Endothelial cell of umbilical vein (primary cell): Measurements from ENCODE around the gene ZC3H18. TPM values are rescaled to one million over a fixed set of nuclear protein-coding genes. Genes with fewer than 3 reads are reported as not detected.

Experiments used
- BruUV-seq: library from RNA; stranded (reverse); fragments of 400-500 nt; replicated peaks from 2 replicates; lab custom pipeline; 2021; lab: Mats Ljungman, UMichigan
- CTCF ChIA-PET: fragments of 300-600, 350-600 bp; sonication (Branson Sonifier 250); formaldehyde crosslinking; loops from one replicate; lab custom pipeline; 2021; ENCODE audit warnings: antibody characterized with exemption, inconsistent platforms; lab: Charles Lee
- POLR2A ChIA-PET: fragments of 300-600, 350-600 bp; sonication (Branson Sonifier 250); formaldehyde crosslinking; loops from one replicate; lab custom pipeline; 2021; ENCODE audit warnings: antibody characterized with exemption, inconsistent platforms; lab: Charles Lee
- DNase-seq: peaks from one replicate; pipeline ENCODE4 v3.0.0-alpha.2; 2011; ENCODE audit warnings: low read depth, low spot score
- FAIRE-seq: peaks from 2 replicates; lab custom pipeline; 2011; peaks lifted over from hg19 to GRCh38; lab: Jason Lieb, UNC
- H2AFZ ChIP-seq: 2 replicates; pipeline ENCODE4 v1.6.0; 2012; ENCODE audit warnings: low read depth, low read length, control low read depth, inconsistent platforms
- H3K27ac ChIP-seq: 2 replicates; pipeline ENCODE4 v1.5.1; 2011; ENCODE audit warnings: low read depth, mild to moderate bottlenecking, control low read depth, low read length, moderate library complexity; ENCODE audit not compliant: insufficient read depth
- H3K27me3 ChIP-seq, 2 experiments: 2 replicates each; pipeline versions ENCODE4 v1.6.0 to v1.6.1; 2011; ENCODE audit warnings: low read length in 2 of 2, mixed read lengths in 1 of 2; ENCODE audit not compliant: control insufficient read depth in 2 of 2, insufficient read depth in 2 of 2
- H3K36me3 ChIP-seq, 2 experiments: 2 replicates in 1 of 2; 3 replicates in 1 of 2; pipeline ENCODE4 v1.5.1; 2011; ENCODE audit warnings: low read length in 2 of 2, mild to moderate bottlenecking in 1 of 2, moderate library complexity in 1 of 2; ENCODE audit not compliant: control insufficient read depth in 2 of 2, insufficient read depth in 2 of 2; ENCODE audit errors: extremely low read depth in 1 of 2
- H3K4me1 ChIP-seq: 3 replicates; pipeline ENCODE4 v1.5.1; 2011; ENCODE audit warnings: mild to moderate bottlenecking, low read length; ENCODE audit not compliant: control insufficient read depth, insufficient read depth; ENCODE audit errors: extremely low read depth
- H3K4me2 ChIP-seq: 2 replicates; pipeline ENCODE4 v1.6.1; 2011; ENCODE audit warnings: low read length, control low read depth, mixed read lengths; ENCODE audit not compliant: insufficient read depth
- H3K4me3 ChIP-seq, 3 experiments: fragments of 200-600 bp in 1 of 3; sonication (generic), shearing (Covaris generic) in 1 of 3; replicated peaks in 1 of 3; 2 replicates each; pipeline ENCODE4 v1.5.1; 2011 to 2016; ENCODE audit warnings: control low read depth in 3 of 3, low read length in 3 of 3, mild to moderate bottlenecking in 2 of 3, inconsistent platforms in 1 of 3, low read depth in 1 of 3, moderate library complexity in 1 of 3; ENCODE audit not compliant: insufficient read depth in 1 of 3
- H3K79me2 ChIP-seq: 2 replicates; pipeline ENCODE4 v1.6.0; 2012; ENCODE audit warnings: low read length, inconsistent platforms; ENCODE audit not compliant: control insufficient read depth, insufficient read depth
- H3K9ac ChIP-seq: replicated peaks from 2 replicates; pipeline ENCODE3; 2011; ENCODE audit warnings: low read length, control low read depth; ENCODE audit not compliant: insufficient read depth; ENCODE audit errors: extremely low read depth
- H3K9me1 ChIP-seq: replicated peaks from 3 replicates; pipeline ENCODE4 v1.6.0; 2011; ENCODE audit warnings: mild to moderate bottlenecking, low read length; ENCODE audit not compliant: control insufficient read depth, insufficient read depth; ENCODE audit errors: extremely low read depth
- H3K9me3 ChIP-seq: replicated peaks from 2 replicates; pipeline ENCODE4 v1.5.1; 2012; ENCODE audit warnings: low read length, inconsistent platforms; ENCODE audit not compliant: control insufficient read depth, insufficient read depth
- H4K20me1 ChIP-seq: replicated peaks from 2 replicates; pipeline ENCODE3; 2011; ENCODE audit warnings: mild to moderate bottlenecking, low read length; ENCODE audit not compliant: control insufficient read depth, insufficient read depth; ENCODE audit errors: extremely low read depth
- CTCF ChIP-seq, 2 donors: IDR thresholded peaks; 1 replicate in 1 of 2; 2 replicates in 1 of 2; pipeline ENCODE4 v1.5.1; 2011; ENCODE audit warnings: low read length in 2 of 2, mild to moderate bottlenecking in 2 of 2, moderate library complexity in 2 of 2, control low read depth in 1 of 2, inconsistent platforms in 1 of 2, low read depth in 1 of 2; ENCODE audit not compliant: insufficient read depth in 1 of 2; ENCODE audit errors: extremely low read depth in 1 of 2
- EZH2 ChIP-seq: IDR thresholded peaks from 2 replicates; pipeline ENCODE4 v1.6.1; 2012; ENCODE audit warnings: borderline replicate concordance, low read depth, mild to moderate bottlenecking, moderate library complexity, low read length, inconsistent platforms; ENCODE audit not compliant: severe bottlenecking
- GATA2 ChIP-seq: IDR thresholded peaks from 2 replicates; pipeline ENCODE4 v1.7.0; 2011; ENCODE audit warnings: low read depth, mild to moderate bottlenecking, moderate library complexity, mixed read lengths, low read length; ENCODE audit not compliant: insufficient read length, insufficient read depth
- JUN ChIP-seq: IDR thresholded peaks from 2 replicates; pipeline ENCODE4 v1.6.1; 2011; ENCODE audit warnings: borderline replicate concordance, low read depth; ENCODE audit not compliant: insufficient read length, insufficient read depth
- MAX ChIP-seq: IDR thresholded peaks from 2 replicates; pipeline ENCODE4 v1.6.1; 2011; ENCODE audit not compliant: insufficient read depth, insufficient read length
- MYC ChIP-seq: IDR thresholded peaks from one replicate; pipeline ENCODE4 v1.6.1; 2011; ENCODE audit warnings: mild to moderate bottlenecking, low read depth, low read length
- POLR2A ChIP-seq: IDR thresholded peaks from 2 replicates; pipeline ENCODE4 v1.6.1; 2012; ENCODE audit warnings: low read depth, mild to moderate bottlenecking, control low read depth, low read length
- POLR2AphosphoS5 ChIP-seq: IDR thresholded peaks from 2 replicates; pipeline ENCODE4 v1.6.1; 2012; ENCODE audit warnings: low read depth, mild to moderate bottlenecking, control low read depth, low read length, moderate library complexity; ENCODE audit not compliant: insufficient read depth
- dilution Hi-C: fragments of 300-500 bp; cut with MboI; formaldehyde crosslinking; loops from one replicate; pipeline ENCODE4 v1.15.0; 2019; ENCODE audit warnings: low sequenced_read_pairs; ENCODE audit not compliant: extremely low pct_ligation_motif_present
- intact Hi-C: fragments of 100-400 bp; cut with micrococcal nuclease; formaldehyde crosslinking; loops from one replicate; pipeline ENCODE4 v1.10.0; 2022
- polyA plus RNA-seq, 4 experiments: library from polyadenylated mRNA; depleted of rRNA in 3 of 4; stranded (reverse) in 3 of 4; unstranded in 1 of 4; fragments of >200 nt; gene quantifications; 2 replicates each; pipeline versions ENCODE4 v1.2.1 to v1.2.3, GENCODE V29; 2011 to 2012; ENCODE audit warnings: missing spikeins in 1 of 4
- total RNA-seq: library from RNA; stranded (reverse); gene quantifications from 2 replicates; pipeline ENCODE4 v1.2.3, GENCODE V29; 2021

ZC3H18 gene
- total and polyA plus RNA-seq, 2 donors (not counting 3 experiments of a cell fraction or from before 2014, with no cell fraction given): 12.1 to 52.8 TPM

GRCh38 chr16:88575251-88575650 lies 5.0 kb downstream of the ZC3H18 start:
- Histone ChIP-seq H2AFZ (no peak overlapping the region), H4K20me1 (no peaks in the 10 kb centered on the region), H3K4me3 (no peak overlapping the region), H3K9me3 (no peaks in the 10 kb centered on the region), H3K79me2 (peaks cover 61% of the 10 kb centered on the region), H3K36me3 (peaks cover 9 to 31% of the 10 kb centered on the region in 2 experiments), H3K4me2 (no peak overlapping the region), H3K27ac (no peak overlapping the region), H3K9me1 (no peaks in the 10 kb centered on the region), H3K27me3 (no peaks in the 10 kb centered on the region), H3K9ac (no peak overlapping the region), H3K4me1 (peaks cover 8% of the 10 kb centered on the region)
- TF ChIP-seq MYC: no peak
- TF ChIP-seq EZH2: no peak
- no peak for TF ChIP-seq CTCF (IDR thresholded peaks at IDR 0.05; ENCODE audit: extremely low read depth in 1 of 2, insufficient read depth in 1 of 2, low read depth in 1 of 2, low read length in 2 of 2)
- TF ChIP-seq JUN: no peak
- DNase-seq (no peak), FAIRE-seq (no peak)
- intact Hi-C loops (no loop called here), dilution Hi-C loops (no loop called here)
- ChIA-PET CTCF (no interaction called here), POLR2A (no interaction called here)
- no TSS peak for BruUV-seq

- FAIRE-seq (no peak), DNase-seq (no peak)
- ChIA-PET CTCF (no interaction called here), POLR2A (no interaction called here)
- H3K27me3 ChIP-seq: no peaks in the 10 kb centered on the region
- H3K9ac ChIP-seq: no peak overlapping the region
- H3K9me3 ChIP-seq: no peaks in the 10 kb centered on the region
- BruUV-seq: no TSS peak
- H3K36me3 ChIP-seq: peaks cover 11 to 36% of the 10 kb centered on the region in 2 experiments
- H3K79me2 ChIP-seq: peaks cover 56% of the 10 kb centered on the region
- no peak overlapping the region for H2AFZ ChIP-seq
- no peak overlapping the region for H3K4me2 ChIP-seq
- dilution Hi-C loops: no loop called here
- intact Hi-C loops: no loop called here
- no peak overlapping the region for H3K4me3 ChIP-seq
- H3K4me1 ChIP-seq: peaks cover 4% of the 10 kb centered on the region
- H3K27ac ChIP-seq: no peak overlapping the region
- TF ChIP-seq MAX: no peak
- no peak for TF ChIP-seq JUN
- TF ChIP-seq POLR2A: no peak
- no peak for TF ChIP-seq CTCF (IDR thresholded peaks at IDR 0.05; ENCODE audit: extremely low read depth in 1 of 2, insufficient read depth in 1 of 2, low read depth in 1 of 2, low read length in 2 of 2)
- no peak for TF ChIP-seq GATA2
- TF ChIP-seq EZH2: no peak
- TF ChIP-seq POLR2AphosphoS5: no peak
- TF ChIP-seq MYC: no peak
- H3K9me1 ChIP-seq: no peaks in the 10 kb centered on the region
- H4K20me1 ChIP-seq: no peaks in the 10 kb centered on the region
Measured at GRCh38 chr16:88576307-88576706, 6.1 kb downstream of the ZC3H18 start.
